Panc1 (cell line): ENCODE data around the gene ADGRA1. TPM values are rescaled to one million over a fixed set of nuclear protein-coding genes. Genes with fewer than 3 reads are reported as not detected.

ENCODE experiments used
- ATAC-seq: fragments of 200-7000 bp; cut with Tn5 transposase; 2 replicates; pipeline ENCODE4 v1.9.1; 2020; ENCODE audit warnings: mild to moderate bottlenecking, moderate library complexity
- BruUV-seq: library from RNA; stranded (reverse); fragments of 400-500 nt; replicated peaks from 2 replicates; lab custom pipeline; 2021; lab: Mats Ljungman, UMichigan
- CTCF ChIA-PET: fragments of 300-600 bp; sonication (Branson Sonifier 250); formaldehyde crosslinking; loops from one replicate; lab custom pipeline; 2022; ENCODE audit warnings: antibody characterized with exemption; lab: Charles Lee
- POLR2A ChIA-PET: fragments of 300-600 bp; sonication (Branson Sonifier 250); formaldehyde crosslinking; loops from one replicate; lab custom pipeline; 2022; ENCODE audit warnings: antibody characterized with exemption; lab: Charles Lee
- DNase-seq: peaks from one replicate; pipeline ENCODE4 v3.0.0-alpha.2; 2010; ENCODE audit warnings: low read depth, low spot score
- H3K27ac ChIP-seq: 2 replicates; pipeline ENCODE4 v1.5.1; 2011; ENCODE audit warnings: mild to moderate bottlenecking, low read length, inconsistent platforms
- H3K27me3 ChIP-seq: fragments of 200-500 bp; sonication (Bioruptor generic); 2 replicates; pipeline ENCODE4 v1.6.0; 2014; ENCODE audit warnings: low read length, inconsistent platforms; ENCODE audit not compliant: control insufficient read depth, insufficient read depth
- H3K36me3 ChIP-seq: fragments of 200-500 bp; sonication (Bioruptor generic); 2 replicates; pipeline ENCODE4 v1.5.1; 2014; ENCODE audit warnings: inconsistent platforms, mild to moderate bottlenecking, low read length, moderate library complexity; ENCODE audit not compliant: control insufficient read depth, insufficient read depth
- H3K4me1 ChIP-seq: 2 replicates; pipeline ENCODE4 v1.5.1; 2011; ENCODE audit warnings: inconsistent platforms, mild to moderate bottlenecking, low read length, moderate library complexity; ENCODE audit not compliant: control insufficient read depth, insufficient read depth
- H3K4me3 ChIP-seq, 2 experiments: 2 replicates each; pipeline ENCODE4 v1.5.1; 2011 to 2012; ENCODE audit warnings: low read depth in 2 of 2, low read length in 2 of 2, mild to moderate bottlenecking in 2 of 2, inconsistent platforms in 1 of 2, moderate library complexity in 1 of 2
- H3K9me3 ChIP-seq: fragments of 200-500 bp; sonication (Bioruptor generic); 2 replicates; pipeline ENCODE4 v1.5.1; 2014; ENCODE audit warnings: low read depth, mild to moderate bottlenecking, inconsistent platforms, low read length, moderate library complexity; ENCODE audit not compliant: control insufficient read depth, insufficient read depth
- POLR2AphosphoS5 ChIP-seq: IDR thresholded peaks from 2 replicates; pipeline ENCODE4 v1.6.1; 2012; ENCODE audit warnings: mild to moderate bottlenecking, low read depth, low read length, moderate library complexity
- SIN3A ChIP-seq: IDR thresholded peaks from 2 replicates; pipeline ENCODE4 v1.6.1; 2012; ENCODE audit warnings: low read depth, mild to moderate bottlenecking, low read length, moderate library complexity, borderline replicate concordance; ENCODE audit not compliant: insufficient read depth
- TCF7L2 ChIP-seq: IDR thresholded peaks from 2 replicates; pipeline ENCODE4 v1.6.1; 2011; ENCODE audit warnings: mild to moderate bottlenecking, low read depth, low read length, inconsistent platforms
- in situ Hi-C: cut with HindIII; loops from 2 replicates; pipeline ENCODE4 v1.10.0; 2016; ENCODE audit warnings: low sequenced_read_pairs, low pct_unique_long_range_greater_than_20kb
- intact Hi-C: fragments of 100-400 bp; cut with micrococcal nuclease; formaldehyde crosslinking; loops from one replicate; pipeline ENCODE4 v1.10.0; 2022; ENCODE audit not compliant: unreplicated experiment
- total RNA-seq: library from RNA; stranded (reverse); gene quantifications from one replicate; pipeline ENCODE4 v1.2.1, GENCODE V29; 2021; ENCODE audit not compliant: unreplicated experiment
- TF ChIP-seq, protein P1 (sequence below), 2 experiments: IDR thresholded peaks; 2 replicates each; pipeline ENCODE4 v1.6.1; 2011 to 2012; ENCODE audit warnings: low read depth in 2 of 2, control low read depth in 1 of 2, low read length in 1 of 2, mild to moderate bottlenecking in 1 of 2, moderate library complexity in 1 of 2; ENCODE audit not compliant: insufficient read depth in 1 of 2
- TF ChIP-seq, protein P2 (sequence below): fragments of 450-650 bp; IDR thresholded peaks from 2 replicates; pipeline ENCODE4 v1.5.1; 2017; ENCODE audit warnings: mild to moderate bottlenecking

Gene ADGRA1
- total RNA-seq, 1 experiment from 2014 or later = 0.05 TPM

- no TSS peak for BruUV-seq
- no peak overlapping the region for H3K4me3 ChIP-seq
- no peak overlapping the region for H3K27ac ChIP-seq
- intact Hi-C loops (no loop called here), in situ Hi-C loops (no loop called here)
- H3K9me3 ChIP-seq = no peaks in the 10 kb centered on the region
- CTCF ChIA-PET = no interaction called here
- H3K4me1 ChIP-seq = no peaks in the 10 kb centered on the region; the same call in 1 of the 2 replicates
- no peaks in the 10 kb centered on the region for H3K36me3 ChIP-seq
- DNase-seq = no peak
- TF ChIP-seq SIN3A = no peak
- TF ChIP-seq TCF7L2 = no peak
- no peak for TF ChIP-seq POLR2AphosphoS5
- TF ChIP-seq, protein P1, sequence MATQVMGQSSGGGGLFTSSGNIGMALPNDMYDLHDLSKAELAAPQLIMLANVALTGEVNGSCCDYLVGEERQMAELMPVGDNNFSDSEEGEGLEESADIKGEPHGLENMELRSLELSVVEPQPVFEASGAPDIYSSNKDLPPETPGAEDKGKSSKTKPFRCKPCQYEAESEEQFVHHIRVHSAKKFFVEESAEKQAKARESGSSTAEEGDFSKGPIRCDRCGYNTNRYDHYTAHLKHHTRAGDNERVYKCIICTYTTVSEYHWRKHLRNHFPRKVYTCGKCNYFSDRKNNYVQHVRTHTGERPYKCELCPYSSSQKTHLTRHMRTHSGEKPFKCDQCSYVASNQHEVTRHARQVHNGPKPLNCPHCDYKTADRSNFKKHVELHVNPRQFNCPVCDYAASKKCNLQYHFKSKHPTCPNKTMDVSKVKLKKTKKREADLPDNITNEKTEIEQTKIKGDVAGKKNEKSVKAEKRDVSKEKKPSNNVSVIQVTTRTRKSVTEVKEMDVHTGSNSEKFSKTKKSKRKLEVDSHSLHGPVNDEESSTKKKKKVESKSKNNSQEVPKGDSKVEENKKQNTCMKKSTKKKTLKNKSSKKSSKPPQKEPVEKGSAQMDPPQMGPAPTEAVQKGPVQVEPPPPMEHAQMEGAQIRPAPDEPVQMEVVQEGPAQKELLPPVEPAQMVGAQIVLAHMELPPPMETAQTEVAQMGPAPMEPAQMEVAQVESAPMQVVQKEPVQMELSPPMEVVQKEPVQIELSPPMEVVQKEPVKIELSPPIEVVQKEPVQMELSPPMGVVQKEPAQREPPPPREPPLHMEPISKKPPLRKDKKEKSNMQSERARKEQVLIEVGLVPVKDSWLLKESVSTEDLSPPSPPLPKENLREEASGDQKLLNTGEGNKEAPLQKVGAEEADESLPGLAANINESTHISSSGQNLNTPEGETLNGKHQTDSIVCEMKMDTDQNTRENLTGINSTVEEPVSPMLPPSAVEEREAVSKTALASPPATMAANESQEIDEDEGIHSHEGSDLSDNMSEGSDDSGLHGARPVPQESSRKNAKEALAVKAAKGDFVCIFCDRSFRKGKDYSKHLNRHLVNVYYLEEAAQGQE (IDR thresholded peaks at IDR 0.05; ENCODE audit: insufficient read depth in 1 of 2, low read depth in 2 of 2, low read length in 1 of 2) = no peak
- TF ChIP-seq, protein P2, sequence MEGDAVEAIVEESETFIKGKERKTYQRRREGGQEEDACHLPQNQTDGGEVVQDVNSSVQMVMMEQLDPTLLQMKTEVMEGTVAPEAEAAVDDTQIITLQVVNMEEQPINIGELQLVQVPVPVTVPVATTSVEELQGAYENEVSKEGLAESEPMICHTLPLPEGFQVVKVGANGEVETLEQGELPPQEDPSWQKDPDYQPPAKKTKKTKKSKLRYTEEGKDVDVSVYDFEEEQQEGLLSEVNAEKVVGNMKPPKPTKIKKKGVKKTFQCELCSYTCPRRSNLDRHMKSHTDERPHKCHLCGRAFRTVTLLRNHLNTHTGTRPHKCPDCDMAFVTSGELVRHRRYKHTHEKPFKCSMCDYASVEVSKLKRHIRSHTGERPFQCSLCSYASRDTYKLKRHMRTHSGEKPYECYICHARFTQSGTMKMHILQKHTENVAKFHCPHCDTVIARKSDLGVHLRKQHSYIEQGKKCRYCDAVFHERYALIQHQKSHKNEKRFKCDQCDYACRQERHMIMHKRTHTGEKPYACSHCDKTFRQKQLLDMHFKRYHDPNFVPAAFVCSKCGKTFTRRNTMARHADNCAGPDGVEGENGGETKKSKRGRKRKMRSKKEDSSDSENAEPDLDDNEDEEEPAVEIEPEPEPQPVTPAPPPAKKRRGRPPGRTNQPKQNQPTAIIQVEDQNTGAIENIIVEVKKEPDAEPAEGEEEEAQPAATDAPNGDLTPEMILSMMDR = no peak
- ATAC-seq = no peak
- POLR2A ChIA-PET = no interaction called here
- no peaks in the 10 kb centered on the region for H3K27me3 ChIP-seq
Measured at GRCh38 chr10:133141958-133142340, 54.2 kb downstream of the ADGRA1 start.

GRCh38 chr10:133142523-133143199 is 54.9 kb downstream of the ADGRA1 start:
- CTCF ChIA-PET = interaction anchor here (0.9 kb wide), 1 partner anchor 116 kb away, joined by 4 read pairs; no protein-coding TSS in a partner anchor
- BruUV-seq = no TSS peak
- POLR2A ChIA-PET = no interaction called here
- intact Hi-C loops (no loop called here), in situ Hi-C loops (no loop called here)
- no peak for TF ChIP-seq SIN3A
- TF ChIP-seq POLR2AphosphoS5 = no peak
- TF ChIP-seq, protein P1 (IDR thresholded peaks at IDR 0.05; ENCODE audit: insufficient read depth in 1 of 2, low read depth in 2 of 2, low read length in 1 of 2) = no peak
- TF ChIP-seq, protein P2 = no peak
- no peak for TF ChIP-seq TCF7L2
- Histone ChIP-seq H3K9me3 (no peaks in the 10 kb centered on the region), H3K27me3 (no peaks in the 10 kb centered on the region), H3K4me1 (no peaks in the 10 kb centered on the region), H3K36me3 (no peaks in the 10 kb centered on the region), H3K27ac (no peak overlapping the region), H3K4me3 (no peak overlapping the region)
- ATAC-seq = no peak
- DNase-seq = no peak
